DMS53 treated with DMSO at 0.1 percent for 48 hours (cell line): ENCODE measurements around the gene SUCO.
"Not testable (repeated sequence)": the region's sequence is repeated elsewhere in the genome, so short reads cannot be mapped to it uniquely, and the experiment has no call there.

Experiments
- DNase-seq: peaks from one replicate; lab custom pipeline; 2025; ENCODE audit not compliant: unreplicated experiment; lab: John Stamatoyannopoulos, UW

Gene SUCO

GRCh38 chr1:172532700-172533512 lies at the start of gene SUCO:
TSS of gene SUCO (plus strand) at chr1:172533150. CDS start at chr1:172533436, 286 bp downstream.
- DNase-seq: peak; percentile 97

- DNase-seq: peak; percentile 19
Observed at GRCh38 chr1:172483448-172483847, 49.5 kb upstream of the SUCO start.

GRCh38 chr1:172484252-172484651 lies 48.7 kb upstream of the SUCO start:
- peak; percentile 89 for DNase-seq

GRCh38 chr1:172485626-172486025 lies 47.3 kb upstream of the SUCO start:
- no peak for DNase-seq

- no peak for DNase-seq
Observed at GRCh38 chr1:172486805-172487454, 46.0 kb upstream of the SUCO start.

GRCh38 chr1:172487550-172487949 lies 45.4 kb upstream of the SUCO start:
- DNase-seq: no peak

- no peak for DNase-seq
Observed at GRCh38 chr1:172488393-172488792, 44.6 kb upstream of the SUCO start.

GRCh38 chr1:172489847-172490246 lies 43.1 kb upstream of the SUCO start:
- no peak for DNase-seq

GRCh38 chr1:172492421-172492820 lies 40.5 kb upstream of the SUCO start:
- no peak for DNase-seq

GRCh38 chr1:172494166-172494565 lies 38.8 kb upstream of the SUCO start:
- DNase-seq: no peak

GRCh38 chr1:172496127-172496526 lies 36.8 kb upstream of the SUCO start:
- not testable (repeated sequence) for DNase-seq

- no peak for DNase-seq
Observed at GRCh38 chr1:172496678-172497077, 36.3 kb upstream of the SUCO start.

GRCh38 chr1:172497230-172497629 lies 35.7 kb upstream of the SUCO start:
- DNase-seq: no peak

GRCh38 chr1:172498857-172499256 lies 34.1 kb upstream of the SUCO start:
- no peak for DNase-seq

- peak; percentile 92 for DNase-seq
Observed at GRCh38 chr1:172499636-172500141, 33.3 kb upstream of the SUCO start.

GRCh38 chr1:172500207-172500606 lies 32.7 kb upstream of the SUCO start:
- DNase-seq: no peak

- DNase-seq: no peak
Observed at GRCh38 chr1:172507741-172508140, 25.2 kb upstream of the SUCO start.

GRCh38 chr1:172510479-172510878 lies 22.5 kb upstream of the SUCO start:
- no peak for DNase-seq

- DNase-seq: no peak
Observed at GRCh38 chr1:172512591-172512990, 20.4 kb upstream of the SUCO start.

GRCh38 chr1:172513479-172513878 lies 19.5 kb upstream of the SUCO start:
- no peak for DNase-seq

- DNase-seq: no peak
Observed at GRCh38 chr1:172514108-172514507, 18.8 kb upstream of the SUCO start.

- DNase-seq: no peak
Observed at GRCh38 chr1:172515436-172515835, 17.5 kb upstream of the SUCO start.
